Activated CD4-positive, alpha-beta T cell treated with anti-CD3 and anti-CD28 coated beads, Interleukin-2, amount 50 U/mL, for 1 hour (primary cell): ENCODE measurements around the gene POC1A.

Experiments
- DNase-seq: peaks from one replicate; pipeline ENCODE4 v3.0.0-alpha.2; 2020

The POC1A gene

DNA sequence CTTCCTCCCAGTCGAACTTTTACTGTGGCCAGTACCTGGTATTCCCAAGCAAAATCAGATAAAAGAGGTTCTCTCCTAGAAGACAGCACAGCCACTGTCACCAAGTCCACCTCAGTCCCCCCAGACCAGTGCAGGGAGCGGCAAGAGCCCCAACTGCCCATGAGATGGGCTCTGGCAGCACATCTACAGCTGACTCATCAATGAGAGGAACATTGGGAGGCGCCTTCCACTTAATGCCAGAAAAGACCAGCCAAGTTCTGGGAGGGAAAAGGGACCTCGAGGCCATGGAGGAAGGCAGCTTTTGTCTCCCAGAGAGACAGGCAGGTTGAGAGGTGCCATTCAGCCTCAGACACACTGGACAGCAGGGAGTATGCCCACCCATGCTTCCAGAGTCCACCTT is 28.2 kb downstream of the POC1A start:
- no peak for DNase-seq

DNA sequence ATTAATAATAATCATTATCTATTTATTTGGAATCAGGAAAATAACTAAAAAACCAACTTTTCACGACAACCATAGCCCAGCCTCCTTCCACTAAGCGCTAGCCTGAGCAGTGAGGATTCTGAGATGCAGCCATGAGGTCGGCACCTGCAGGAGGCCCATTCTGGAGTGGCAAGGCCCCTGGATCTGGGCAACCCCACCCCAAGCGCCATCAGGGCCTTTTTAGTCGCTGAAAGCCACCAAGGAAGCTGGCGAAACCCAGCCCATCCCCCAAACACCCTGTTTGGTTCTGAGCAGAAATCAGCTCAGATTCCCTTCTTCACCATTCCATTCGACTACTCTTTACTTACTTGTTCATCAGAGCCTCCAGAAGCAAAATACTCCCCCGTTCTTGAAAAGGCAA is 29.5 kb downstream of the POC1A start:
- no peak for DNase-seq

- no peak for DNase-seq
Observed at GRCh38 chr3:52124126-52124525, 30.1 kb downstream of the POC1A start.

DNA sequence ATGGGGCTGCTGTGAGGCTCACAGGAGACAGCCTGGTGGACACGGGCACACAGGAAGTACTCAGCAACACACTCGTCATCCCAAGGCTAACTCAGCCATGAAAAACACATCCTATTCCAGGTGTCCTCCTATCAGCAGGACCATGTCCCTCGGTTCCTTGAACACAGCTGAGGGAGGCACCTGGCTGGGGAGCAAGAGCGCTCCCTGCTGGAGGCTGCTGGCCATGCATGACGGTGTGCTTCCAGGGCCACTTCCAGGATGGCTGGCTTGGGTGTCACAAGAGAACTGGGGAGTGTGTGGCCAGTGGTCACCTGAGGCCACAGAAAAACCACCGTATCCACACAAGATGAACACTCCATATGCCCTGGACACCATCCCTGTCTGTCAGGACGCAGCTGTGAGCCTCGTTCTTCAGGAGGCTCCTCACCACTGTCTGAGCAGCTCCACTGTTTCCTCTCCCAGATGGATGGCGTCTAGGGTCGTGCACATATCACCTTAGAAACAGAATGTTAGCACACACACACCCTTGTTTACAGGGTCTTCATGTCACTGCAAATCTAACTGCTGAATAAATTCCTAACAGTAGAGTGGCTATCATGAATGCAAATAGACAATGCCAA is 31.0 kb downstream of the POC1A start:
- DNase-seq = peak; percentile 78

DNA sequence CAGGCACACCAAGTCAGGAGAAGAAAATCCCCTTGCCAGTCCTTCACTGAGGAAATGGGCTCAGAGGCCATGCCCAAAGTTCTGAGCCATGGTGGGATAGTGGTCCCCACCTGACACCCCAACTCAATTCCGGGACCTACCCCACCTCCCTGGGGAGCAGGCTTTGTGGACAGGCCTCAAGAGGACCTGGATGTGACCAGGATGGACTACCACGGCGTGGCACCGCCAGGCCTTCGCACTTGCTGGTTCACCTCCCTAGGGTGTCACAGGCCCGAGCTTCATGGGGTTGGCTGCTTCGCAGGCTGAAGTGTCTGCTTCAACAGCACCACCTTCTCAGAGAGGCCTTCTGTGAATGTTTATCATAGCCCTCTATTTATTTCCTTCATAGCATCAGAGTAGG is 31.7 kb downstream of the POC1A start:
- DNase-seq = no peak

DNA sequence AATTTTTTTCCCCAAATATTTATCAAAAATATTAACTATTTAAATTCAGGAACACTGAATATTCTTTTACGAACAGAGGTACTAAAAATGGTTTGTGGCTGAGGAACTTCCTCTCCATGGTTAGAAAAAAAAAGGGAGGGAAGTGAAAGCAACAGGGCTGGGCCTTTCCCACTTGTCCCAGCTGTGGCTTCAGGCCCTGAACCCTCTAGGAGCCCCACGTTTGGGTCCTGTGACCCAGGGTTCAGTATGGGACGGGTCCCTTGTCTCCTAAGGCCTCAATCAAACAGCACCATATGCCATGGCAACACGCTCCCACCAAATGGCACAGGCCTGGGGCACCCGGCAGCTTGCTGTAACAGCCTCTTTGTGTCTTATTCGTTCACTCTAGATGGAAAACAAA is 32.4 kb downstream of the POC1A start:
- no peak for DNase-seq

GRCh38 chr3:52121464-52121805 is 32.8 kb downstream of the POC1A start:
- no peak for DNase-seq

DNA sequence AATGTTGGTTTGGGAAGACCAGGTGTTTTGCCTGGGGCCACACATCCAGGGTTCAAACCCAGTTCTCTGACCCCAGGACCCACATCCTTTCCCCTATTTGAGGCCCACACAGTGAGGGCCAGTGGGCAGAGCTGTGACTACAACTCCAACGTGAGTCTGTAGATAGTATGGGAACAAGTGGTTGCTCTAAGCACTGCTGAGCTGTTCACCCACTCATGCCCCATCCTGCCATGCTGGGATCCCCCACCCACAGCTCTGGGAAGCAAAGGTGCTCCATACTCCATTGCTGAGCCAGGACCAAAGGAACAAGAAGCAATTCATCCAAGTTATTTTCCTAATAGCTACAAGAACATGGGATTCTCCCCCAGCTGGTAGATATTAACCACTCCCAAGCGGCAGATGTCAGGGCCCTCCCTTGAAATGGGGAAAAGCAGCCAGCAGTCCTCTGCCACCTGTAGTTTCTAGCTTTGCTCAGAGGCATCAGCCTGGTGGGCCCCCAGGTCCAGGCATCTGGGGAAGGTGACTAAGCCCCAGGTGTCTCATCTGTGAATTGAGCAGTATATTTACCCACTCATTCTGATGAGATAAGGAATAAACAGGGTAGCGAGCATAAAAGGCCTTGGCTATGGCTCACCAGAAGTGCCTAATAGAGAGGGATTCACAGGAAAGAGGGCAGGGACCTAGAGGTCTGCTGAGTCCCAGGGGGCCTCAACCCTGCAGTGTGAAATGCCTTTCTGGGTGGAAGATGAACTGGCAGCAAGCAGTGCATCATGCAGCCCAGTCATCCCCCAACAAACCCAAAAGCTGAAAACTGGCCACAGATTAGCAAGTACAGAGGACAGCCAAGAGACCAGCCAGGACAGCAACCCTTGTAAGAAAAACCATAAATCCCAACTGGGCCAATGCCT is 33.4 kb downstream of the POC1A start:
- no peak for DNase-seq

DNA sequence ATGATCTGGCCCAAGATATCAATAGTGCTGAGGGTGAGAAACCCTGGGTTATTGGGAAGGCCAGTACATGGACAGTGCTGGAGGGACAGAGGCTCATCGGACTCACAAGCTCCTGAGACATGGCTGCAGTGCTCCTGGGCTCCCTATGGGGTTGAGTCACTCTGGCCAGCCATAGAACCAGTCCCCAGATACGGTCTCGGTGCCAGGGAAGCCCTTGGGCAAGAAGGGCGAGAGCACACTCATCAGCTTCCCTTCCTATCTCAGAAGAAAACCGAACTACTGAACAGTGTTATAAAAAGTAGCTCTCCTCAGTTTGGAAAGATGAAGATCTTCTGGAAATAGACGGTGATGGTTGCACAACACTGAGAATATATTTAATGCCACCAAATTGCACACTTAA is 34.4 kb downstream of the POC1A start:
- no peak for DNase-seq

- DNase-seq = no peak
Observed at GRCh38 chr3:52119099-52119498, 35.1 kb downstream of the POC1A start.

DNA sequence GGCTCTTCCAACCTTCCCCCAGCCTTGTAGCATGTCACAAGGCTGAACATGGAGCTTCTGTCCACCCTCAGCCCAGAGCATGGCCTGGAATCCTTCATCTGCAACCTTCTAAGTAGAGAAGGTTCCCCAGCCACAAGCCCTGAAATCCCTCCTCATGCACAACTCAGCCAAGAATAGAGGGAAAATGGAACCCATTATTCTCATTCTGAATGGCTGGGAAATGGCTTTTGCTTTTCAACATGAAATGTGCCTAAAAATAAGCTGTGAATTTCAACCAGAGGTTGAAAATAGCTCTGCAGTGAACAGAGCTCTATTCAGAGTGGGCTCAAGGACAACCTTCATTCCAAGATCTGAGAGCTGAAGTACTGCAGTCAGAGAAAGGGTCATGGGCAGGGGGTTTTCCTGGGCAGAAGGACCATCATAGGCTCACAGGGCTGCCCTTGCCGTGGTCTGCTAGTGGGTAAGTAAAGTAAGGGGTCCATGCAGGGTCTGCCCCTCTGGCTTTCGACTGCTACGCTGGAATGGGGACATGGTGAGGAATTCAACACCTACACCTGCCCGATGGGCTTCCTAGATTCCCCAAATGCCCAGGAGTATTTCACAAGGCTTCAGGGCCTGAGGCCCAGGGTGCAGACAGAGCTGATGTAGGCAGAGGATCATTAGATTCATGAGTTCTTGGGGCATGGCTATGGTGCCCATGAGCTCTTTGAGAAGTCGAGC is 35.9 kb downstream of the POC1A start:
- DNase-seq = no peak

GRCh38 chr3:52117537-52117936 is 36.7 kb downstream of the POC1A start:
- DNase-seq = no peak

GRCh38 chr3:52112056-52112455 is 42.2 kb downstream of the POC1A start:
- DNase-seq = no peak

GRCh38 chr3:52110502-52110901 is 43.7 kb downstream of the POC1A start:
- DNase-seq = no peak

DNA sequence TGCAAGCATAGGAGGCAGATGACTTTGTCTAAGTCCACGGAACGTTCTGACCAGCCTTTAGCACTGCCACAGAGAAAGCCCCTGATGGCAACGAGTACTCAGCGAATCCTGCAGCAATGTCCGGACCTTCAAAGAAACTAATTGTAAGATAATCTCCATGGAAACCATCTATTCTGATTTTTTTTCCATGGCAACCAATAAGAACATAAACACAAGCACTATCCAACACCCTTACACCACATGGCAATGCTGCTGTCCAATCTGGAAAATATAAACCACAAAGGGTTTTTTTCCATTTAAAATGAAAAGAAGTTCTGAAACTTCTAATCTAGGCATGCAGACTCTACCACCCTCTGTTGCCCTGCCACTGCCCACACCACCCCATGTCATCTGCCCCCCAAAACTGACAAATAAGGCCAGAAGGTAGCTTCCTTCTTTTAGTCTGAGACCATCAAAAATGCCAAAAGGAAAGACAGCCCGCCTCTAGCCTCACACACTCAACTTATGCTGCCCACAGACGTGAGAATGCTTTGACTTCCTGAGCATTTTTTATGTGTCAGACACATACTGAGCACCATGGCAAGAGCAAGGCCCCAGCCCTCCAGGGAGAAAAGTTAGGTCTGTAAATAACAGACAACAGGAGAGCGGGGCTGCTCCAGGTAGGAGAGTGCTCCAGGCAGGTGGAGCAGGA is 44.5 kb downstream of the POC1A start:
- no peak for DNase-seq

DNA sequence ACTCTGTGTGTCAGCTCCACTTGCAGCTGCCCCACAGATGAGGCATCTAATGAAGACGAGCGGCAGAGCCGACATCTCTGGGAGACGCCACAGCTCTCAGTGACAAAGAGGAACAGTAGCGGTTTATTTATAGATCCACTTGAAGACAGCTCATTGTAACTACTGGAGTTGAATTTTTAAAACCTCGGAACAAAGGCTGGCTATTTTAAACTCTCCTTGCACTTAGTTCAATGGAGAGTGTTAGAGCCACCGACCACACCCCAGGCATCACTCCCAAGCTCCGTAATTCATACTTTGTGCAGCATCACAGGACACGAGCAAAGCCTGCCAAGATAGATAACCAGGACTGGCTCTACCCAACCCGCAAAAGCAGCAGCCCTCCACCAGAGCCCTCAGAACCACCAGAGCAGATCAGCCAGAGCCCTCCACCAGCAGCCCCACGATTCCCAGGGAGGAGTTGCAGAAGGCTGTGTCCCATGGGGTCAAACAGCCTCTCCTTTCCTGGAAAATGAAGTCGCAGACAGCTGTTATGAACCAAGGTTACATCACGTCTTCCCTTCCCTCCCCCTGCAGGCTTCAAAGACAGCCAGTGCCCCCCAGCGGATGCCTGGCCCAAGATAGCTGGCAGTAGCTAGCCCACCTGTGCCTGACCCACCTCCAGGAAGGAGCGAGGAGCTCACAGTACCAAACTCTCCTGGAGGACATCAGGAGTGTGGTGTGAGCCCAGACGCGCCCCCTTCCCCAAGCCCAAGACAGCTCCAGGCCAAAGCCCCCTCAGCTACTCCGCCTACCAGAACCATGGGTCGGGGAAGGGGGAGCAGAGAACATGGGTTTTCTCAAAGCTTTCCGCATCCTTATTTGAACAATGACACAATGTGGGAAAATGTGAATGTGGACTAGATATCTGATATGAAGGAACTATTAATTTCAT is 45.7 kb downstream of the POC1A start:
- DNase-seq = no peak

- no peak for DNase-seq
Observed at GRCh38 chr3:52106951-52107611, 47.1 kb downstream of the POC1A start.

GRCh38 chr3:52104684-52105640 is 49.3 kb downstream of the POC1A start:
- no peak for DNase-seq

DNA sequence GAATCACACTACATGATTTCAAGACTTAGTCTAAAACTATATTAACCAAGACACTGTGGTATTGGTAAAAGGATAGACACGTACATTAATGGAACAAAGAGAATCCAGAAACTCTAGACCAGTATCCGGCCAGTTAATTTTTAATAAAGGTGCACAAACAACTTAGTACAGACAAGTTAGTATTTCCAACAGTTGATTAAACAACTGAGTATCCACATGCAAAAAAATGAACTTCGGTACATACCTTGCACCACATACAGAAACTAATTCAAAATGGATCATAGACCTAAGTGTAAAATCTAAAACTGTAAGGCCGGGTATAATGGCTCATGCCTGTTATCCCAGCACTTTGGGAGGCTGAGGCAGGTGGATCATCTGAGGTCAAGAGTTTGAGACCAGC is 51.3 kb downstream of the POC1A start:
- DNase-seq = no peak

DNA sequence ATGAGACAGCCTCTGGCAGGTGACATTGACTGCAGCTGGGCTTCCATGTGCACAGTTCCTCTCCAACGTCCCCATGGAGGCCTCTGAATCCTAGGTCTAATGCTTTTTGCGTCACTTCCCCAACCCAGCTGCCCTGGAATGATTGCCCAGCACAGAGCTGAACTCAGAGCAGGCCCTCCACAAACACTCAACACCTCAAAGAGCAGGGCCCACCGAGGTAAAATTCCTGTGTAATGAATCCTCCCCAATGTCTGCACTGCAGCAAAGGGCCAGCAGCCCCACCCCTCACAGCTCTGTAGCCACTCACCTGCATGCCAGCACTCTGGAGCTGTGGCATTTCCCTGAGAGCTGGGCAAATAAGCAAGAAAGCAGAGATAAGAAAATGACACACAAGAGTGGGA is 55.2 kb downstream of the POC1A start:
- no peak for DNase-seq
